ACC112 (cell line): Measurements from ENCODE around the gene IGFALS.

ENCODE experiments used
- H2AFZ ChIP-seq: fragments of 200-600 bp; sonication (generic); one replicate; pipeline ENCODE4 v1.6.0; 2017; ENCODE audit warnings: antibody characterized with exemption, low read length; ENCODE audit not compliant: unreplicated experiment
- H3K27ac ChIP-seq: fragments of 200-600 bp; sonication (generic); 2 replicates; pipeline ENCODE4 v1.5.1; 2014; ENCODE audit warnings: low read depth, mild to moderate bottlenecking, antibody characterized with exemption, low read length, moderate library complexity
- H3K27me3 ChIP-seq: fragments of 200-600 bp; sonication (generic); 2 replicates; pipeline ENCODE4 v1.6.1; 2014; ENCODE audit warnings: mild to moderate bottlenecking, antibody characterized with exemption, low read length, moderate library complexity, mixed read lengths; ENCODE audit not compliant: insufficient read depth
- H3K36me3 ChIP-seq: fragments of 200-600 bp; sonication (generic); 2 replicates; pipeline ENCODE4 v1.6.1; 2016; ENCODE audit warnings: mild to moderate bottlenecking, antibody characterized with exemption, low read length, moderate library complexity, mixed read lengths; ENCODE audit not compliant: insufficient read depth
- H3K4me1 ChIP-seq: fragments of 200-600 bp; sonication (generic); one replicate; pipeline ENCODE4 v1.6.1; 2016; ENCODE audit warnings: low read length, mixed read lengths; ENCODE audit not compliant: insufficient read depth, unreplicated experiment, control insufficient read depth
- H3K4me3 ChIP-seq: fragments of 200-600 bp; sonication (generic); 2 replicates; pipeline ENCODE4 v1.5.1; 2014; ENCODE audit warnings: mild to moderate bottlenecking, low read depth, low read length
- H3K79me2 ChIP-seq: fragments of 200-600 bp; sonication (generic); one replicate; pipeline ENCODE4 v1.6.0; 2016; ENCODE audit warnings: low read length; ENCODE audit not compliant: control insufficient read depth, unreplicated experiment, insufficient read depth

The IGFALS gene

DNA sequence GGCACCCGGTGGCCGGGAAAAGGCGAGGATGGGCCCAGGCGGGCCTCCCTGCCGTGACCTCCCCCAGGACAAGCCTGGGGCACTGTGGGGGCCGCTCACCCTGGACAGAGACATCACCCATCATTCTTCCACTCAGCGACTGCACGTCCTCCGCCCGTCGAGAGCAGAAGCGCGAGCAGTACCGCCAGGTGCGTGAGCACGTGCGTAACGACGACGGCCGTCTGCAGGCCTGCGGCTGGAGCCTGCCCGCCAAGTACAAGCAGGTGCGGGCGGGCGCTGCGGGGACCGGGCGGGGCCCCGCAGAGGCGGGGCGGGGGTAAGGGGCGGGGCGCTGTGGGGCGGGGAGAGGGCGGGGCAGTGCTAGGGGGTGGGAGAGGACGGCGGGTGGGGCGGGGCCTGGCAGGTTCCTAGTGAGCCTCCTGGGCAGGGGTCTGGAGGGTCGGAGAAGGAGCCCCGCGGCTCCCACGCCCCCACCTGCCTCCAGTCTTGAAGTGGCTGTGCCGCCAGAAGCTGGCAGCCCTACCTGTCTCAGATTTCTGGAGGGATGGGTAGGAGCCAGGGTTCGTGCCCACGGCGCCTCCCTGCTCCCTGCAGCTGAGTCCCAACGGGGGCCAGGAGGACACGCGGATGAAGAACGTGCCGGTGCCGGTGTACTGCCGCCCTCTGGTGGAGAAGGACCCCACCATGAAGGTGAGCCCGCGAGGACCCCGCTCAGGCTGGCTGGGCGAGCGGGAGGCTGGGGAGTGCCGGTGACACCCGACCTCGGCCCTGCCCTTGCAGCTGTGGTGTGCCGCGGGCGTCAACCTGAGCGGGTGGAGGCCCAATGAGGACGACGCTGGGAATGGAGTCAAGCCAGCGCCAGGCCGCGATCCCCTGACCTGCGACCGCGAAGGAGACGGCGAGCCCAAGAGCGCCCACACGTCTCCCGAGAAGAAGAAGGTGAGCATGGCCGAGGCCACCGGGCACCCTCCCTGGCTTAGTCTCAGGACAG lies 29.7 kb downstream of the IGFALS start:
- peaks cover 10% of the 10 kb centered on the region; the same call in 1 of the 2 replicates for H3K36me3 ChIP-seq
- no peak overlapping the region for H3K27ac ChIP-seq
- no peak overlapping the region for H2AFZ ChIP-seq
- H3K4me3 ChIP-seq, result no peak overlapping the region
- no peaks in the 10 kb centered on the region for H3K79me2 ChIP-seq
- no peaks in the 10 kb centered on the region for H3K4me1 ChIP-seq
- no peaks in the 10 kb centered on the region for H3K27me3 ChIP-seq

DNA sequence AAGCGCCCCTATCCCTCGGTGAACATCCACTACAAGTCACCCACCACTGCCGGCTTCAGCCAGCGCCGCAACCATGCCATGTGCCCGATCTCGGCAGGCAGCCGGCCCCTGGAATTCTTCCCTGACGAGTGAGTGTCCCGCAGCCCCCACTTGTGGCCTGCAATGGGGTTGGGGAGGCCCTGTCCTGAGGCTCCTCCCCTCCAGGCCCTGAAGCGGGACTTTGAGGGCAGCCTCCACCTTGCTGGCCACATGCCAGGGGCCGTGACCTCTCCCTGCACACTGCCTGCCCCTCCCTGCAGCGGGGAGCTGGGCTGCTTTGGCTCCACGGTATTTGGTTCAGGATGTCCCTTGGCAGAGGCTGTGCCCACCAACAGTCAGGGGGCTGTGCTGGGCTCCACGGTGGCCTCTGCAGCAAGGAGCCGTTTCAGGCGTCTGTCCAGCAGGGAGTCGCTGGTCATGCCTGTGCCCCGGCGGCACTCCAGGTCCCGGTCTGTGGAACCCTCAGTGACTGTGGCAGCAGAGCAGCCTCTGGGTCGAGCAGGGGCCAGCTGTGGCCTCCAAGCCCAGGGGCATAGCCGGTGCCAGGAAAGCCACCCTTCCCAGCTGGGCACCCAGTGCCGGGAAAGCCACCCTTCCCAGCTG lies 30.5 kb downstream of the IGFALS start:
- H3K4me1 ChIP-seq, result no peaks in the 10 kb centered on the region
- no peak overlapping the region for H2AFZ ChIP-seq
- H3K4me3 ChIP-seq, result no peak overlapping the region
- H3K27ac ChIP-seq, result no peak overlapping the region
- no peaks in the 10 kb centered on the region for H3K79me2 ChIP-seq
- no peaks in the 10 kb centered on the region for H3K27me3 ChIP-seq
- peaks cover 5% of the 10 kb centered on the region; the same call in 1 of the 2 replicates for H3K36me3 ChIP-seq

DNA sequence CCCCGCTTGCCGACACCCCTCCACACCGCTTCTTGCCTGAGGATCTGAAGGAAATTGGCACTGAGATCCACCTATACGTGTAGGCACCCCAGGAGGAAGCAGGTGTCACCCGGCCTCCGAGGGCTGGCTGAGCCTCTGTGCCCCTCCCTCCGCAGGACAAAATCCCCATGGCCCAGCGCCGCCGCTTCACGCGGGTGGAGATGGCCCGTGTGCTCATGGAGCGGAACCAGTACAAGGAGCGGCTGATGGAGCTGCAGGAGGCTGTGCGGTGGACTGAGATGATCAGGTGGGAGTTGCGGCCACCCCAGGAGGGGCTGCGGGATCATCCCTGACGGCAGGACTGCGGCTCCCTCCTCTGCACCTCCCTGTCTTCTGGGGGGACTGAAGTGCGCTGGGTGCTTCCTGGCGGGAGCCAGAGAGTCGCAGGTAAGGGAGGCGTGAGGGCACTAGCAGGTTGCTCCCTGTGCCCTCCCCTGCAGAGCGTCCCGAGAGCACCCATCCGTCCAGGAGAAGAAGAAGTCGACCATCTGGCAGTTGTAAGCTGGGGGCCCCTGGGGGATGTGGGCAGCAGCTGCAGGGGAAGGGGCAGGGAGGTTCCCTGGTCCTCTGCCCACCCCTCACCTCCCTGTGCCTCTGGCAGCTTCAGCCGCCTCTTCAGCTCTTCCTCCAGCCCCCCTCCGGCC lies 31.2 kb downstream of the IGFALS start:
- no peaks in the 10 kb centered on the region for H3K79me2 ChIP-seq
- no peak overlapping the region for H2AFZ ChIP-seq
- no peak overlapping the region for H3K4me3 ChIP-seq
- H3K4me1 ChIP-seq, result no peaks in the 10 kb centered on the region
- no peaks in the 10 kb centered on the region for H3K27me3 ChIP-seq
- H3K27ac ChIP-seq, result no peak overlapping the region
- H3K36me3 ChIP-seq, result peaks cover 5% of the 10 kb centered on the region; the same call in 1 of the 2 replicates

DNA sequence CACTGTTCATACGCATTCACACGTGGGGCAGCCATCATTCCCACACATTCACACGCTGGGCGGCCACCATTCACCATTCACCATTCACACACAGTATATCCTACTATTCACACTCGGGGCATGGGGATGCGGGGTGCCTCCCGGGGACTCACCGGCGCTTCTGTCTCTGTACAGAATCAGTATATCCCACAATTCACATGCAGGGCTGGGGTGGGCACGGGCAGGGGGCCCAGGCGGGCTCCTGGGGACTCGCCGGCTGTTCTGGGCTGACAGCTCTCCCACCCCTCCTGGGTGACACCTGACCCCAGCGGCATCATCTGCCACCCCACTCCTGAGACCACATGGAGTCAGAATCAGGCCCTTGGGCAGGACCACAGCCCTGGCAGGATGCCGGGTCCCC lies 31.8 kb downstream of the IGFALS start:
- Histone ChIP-seq H3K27me3 (no peaks in the 10 kb centered on the region), H2AFZ (no peak overlapping the region), H3K36me3 (peaks cover 5% of the 10 kb centered on the region; the same call in 1 of the 2 replicates), H3K79me2 (no peaks in the 10 kb centered on the region), H3K27ac (no peak overlapping the region), H3K4me1 (no peaks in the 10 kb centered on the region), H3K4me3 (no peak overlapping the region)

DNA sequence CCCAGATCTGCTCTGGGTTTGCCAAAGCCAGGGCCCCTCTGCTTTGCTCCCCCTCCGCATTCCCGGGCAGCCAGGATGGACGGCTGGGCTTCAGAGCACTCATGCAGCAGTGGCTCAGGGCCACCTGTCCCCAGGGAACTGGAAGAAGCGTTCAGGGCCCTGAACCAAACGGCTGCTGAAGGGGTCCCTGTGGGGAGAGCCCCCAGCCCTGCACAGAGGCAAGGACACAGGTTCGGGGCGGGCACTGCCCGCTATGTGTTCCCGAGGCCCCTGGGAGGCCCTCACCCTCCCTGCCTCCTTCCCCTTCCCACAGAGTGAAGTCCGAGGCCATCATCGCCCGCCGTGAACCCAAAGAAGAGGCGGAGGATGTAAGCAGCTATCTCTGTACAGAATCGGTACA lies 32.6 kb downstream of the IGFALS start:
- Histone ChIP-seq H3K27ac (no peak overlapping the region), H3K27me3 (no peaks in the 10 kb centered on the region), H2AFZ (no peak overlapping the region), H3K36me3 (peaks cover 5% of the 10 kb centered on the region; the same call in 1 of the 2 replicates), H3K4me1 (no peaks in the 10 kb centered on the region), H3K79me2 (no peaks in the 10 kb centered on the region), H3K4me3 (no peak overlapping the region)

DNA sequence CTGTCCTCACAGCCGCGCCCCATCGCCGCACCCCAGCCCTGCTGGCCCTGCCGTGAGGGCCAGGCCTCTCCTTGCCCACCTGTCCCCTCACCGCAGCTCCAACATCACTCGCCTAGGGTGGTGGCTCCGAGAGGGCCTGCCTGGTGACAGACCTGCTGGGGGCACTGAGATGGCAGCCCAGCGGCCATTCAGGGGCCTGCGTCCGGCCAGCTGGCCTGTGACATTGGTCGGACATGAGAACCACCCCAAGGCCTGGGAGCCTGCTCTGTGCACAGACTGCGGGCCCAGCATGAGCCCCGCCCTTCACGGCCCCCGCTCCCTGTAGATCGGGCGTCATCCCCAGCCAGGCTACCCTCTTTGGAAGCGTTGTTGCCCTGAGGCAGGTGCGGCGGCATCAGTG lies 34.0 kb downstream of the IGFALS start:
- no peaks in the 10 kb centered on the region for H3K4me1 ChIP-seq
- H3K4me3 ChIP-seq, result no peak overlapping the region
- no peak overlapping the region for H3K27ac ChIP-seq
- no peak overlapping the region for H2AFZ ChIP-seq
- peaks cover 5% of the 10 kb centered on the region; the same call in 1 of the 2 replicates for H3K36me3 ChIP-seq
- no peaks in the 10 kb centered on the region for H3K79me2 ChIP-seq
- no peaks in the 10 kb centered on the region for H3K27me3 ChIP-seq

DNA sequence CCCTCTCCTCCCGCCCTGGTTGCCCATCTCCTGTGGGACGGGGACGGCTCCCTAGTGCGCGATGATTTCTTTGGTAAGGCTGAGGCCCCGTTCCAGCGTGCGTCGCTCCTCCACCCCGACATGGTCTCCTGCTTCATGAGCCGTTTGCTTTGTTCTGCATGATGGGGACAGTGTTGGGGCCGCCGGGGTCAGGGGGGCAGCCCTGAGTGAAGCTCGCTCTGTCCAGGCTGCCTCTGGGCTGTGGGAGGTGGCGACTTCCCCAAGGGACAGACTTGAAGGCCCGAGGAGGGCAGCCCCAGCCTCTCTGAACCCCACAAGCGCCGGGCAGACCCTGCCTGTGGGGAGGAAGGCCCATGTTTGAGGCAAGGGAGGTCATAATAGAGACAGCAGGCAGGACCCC lies 34.6 kb downstream of the IGFALS start:
- peaks cover 5% of the 10 kb centered on the region; the same call in 1 of the 2 replicates for H3K36me3 ChIP-seq
- H3K4me3 ChIP-seq, result no peak overlapping the region
- H2AFZ ChIP-seq, result no peak overlapping the region
- H3K27me3 ChIP-seq, result no peaks in the 10 kb centered on the region
- H3K27ac ChIP-seq, result no peak overlapping the region
- H3K79me2 ChIP-seq, result no peaks in the 10 kb centered on the region
- H3K4me1 ChIP-seq, result no peaks in the 10 kb centered on the region

DNA sequence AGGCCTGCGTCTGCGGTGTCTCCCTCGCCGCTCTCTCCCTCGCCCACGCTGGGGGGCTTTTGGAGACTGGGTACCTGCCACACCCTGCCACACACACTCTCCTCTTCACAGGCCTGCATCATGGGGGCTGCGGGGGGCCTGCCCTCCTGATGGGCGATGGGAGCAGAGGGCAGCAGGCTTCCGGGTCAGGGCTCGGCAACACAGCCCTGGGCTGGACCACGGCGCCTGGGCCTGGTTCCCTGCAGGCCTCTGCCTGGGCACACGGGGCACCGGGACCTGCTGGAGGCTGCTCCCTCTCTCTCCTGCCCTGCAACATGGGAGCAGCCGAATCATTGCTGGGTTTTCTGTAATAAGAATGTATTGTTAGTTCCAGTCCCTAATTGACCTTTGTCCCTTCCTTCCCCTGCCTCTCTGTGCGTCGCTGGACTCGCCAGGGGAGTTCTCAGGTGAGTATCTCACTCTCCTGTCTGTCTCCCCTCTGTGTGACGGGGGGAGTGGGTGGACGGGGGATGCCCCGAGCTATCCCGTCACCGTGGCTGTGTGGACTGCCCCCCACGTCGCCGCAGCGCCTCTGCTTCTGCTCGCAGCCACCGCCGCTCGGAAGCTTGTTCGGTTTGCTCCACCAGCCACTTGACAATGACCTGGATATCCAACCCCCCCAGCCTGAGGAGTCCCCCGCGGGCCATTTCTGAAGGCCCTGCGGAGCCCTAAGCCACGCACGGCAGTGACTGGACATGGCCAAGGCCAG lies 35.6 kb downstream of the IGFALS start:
- Histone ChIP-seq H2AFZ (no peak overlapping the region), H3K36me3 (no peaks in the 10 kb centered on the region), H3K27ac (no peak overlapping the region), H3K27me3 (no peaks in the 10 kb centered on the region), H3K79me2 (no peaks in the 10 kb centered on the region), H3K4me3 (no peak overlapping the region), H3K4me1 (no peaks in the 10 kb centered on the region)

DNA sequence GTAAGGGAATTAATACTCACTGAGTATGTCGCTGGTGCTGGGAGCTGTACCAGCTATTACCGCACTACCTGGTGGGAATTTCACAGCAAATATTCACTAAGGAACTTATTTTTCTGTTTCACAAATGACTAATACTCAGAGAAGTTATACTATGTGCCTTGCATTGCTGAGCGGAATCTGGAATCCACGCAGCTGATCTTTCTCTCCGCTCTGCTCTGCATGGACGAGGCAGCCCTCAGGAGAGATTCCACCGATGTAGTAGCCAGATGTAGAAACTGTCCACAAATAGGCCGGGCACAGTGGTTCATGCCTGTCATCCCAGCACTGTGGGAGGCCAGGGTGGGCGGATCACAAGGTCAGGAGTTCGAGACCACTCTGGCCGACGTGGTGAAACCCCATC lies 39.3 kb downstream of the IGFALS start:
- Histone ChIP-seq H3K4me1 (no peaks in the 10 kb centered on the region), H3K36me3 (no peaks in the 10 kb centered on the region), H3K79me2 (no peaks in the 10 kb centered on the region), H3K4me3 (no peak overlapping the region), H2AFZ (no peak overlapping the region), H3K27me3 (no peaks in the 10 kb centered on the region), H3K27ac (no peak overlapping the region)

DNA sequence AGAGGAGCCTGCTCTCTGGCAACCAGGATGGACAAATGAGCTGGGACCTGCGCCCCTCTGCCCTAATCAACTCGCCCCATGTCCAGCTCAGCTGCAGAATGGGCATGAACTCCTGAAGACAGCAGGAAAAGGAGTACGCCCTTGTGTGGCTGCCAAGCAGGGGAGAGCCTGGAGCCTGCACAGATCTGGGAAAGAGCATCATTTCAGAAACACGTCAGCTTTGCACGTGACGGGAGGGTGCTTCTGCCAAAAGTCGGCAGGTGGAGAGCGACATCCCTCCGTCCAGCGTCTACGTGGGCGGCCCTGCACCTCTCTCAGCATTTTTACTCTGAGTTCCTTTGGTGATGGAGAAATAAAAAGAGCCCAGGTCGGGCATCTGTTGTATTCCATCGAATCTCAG lies 40.7 kb downstream of the IGFALS start:
- H3K27me3 ChIP-seq, result no peaks in the 10 kb centered on the region
- no peaks in the 10 kb centered on the region for H3K79me2 ChIP-seq

More for the DNA sequence above, 40.7 kb downstream of the IGFALS start:
- no peaks in the 10 kb centered on the region for H3K4me1 ChIP-seq
- H2AFZ ChIP-seq, result no peak overlapping the region
- no peak overlapping the region for H3K4me3 ChIP-seq
- H3K27ac ChIP-seq, result no peak overlapping the region
- H3K36me3 ChIP-seq, result no peaks in the 10 kb centered on the region
